ENCODE data around the gene MEF2A.

MEF2A gene

DNA sequence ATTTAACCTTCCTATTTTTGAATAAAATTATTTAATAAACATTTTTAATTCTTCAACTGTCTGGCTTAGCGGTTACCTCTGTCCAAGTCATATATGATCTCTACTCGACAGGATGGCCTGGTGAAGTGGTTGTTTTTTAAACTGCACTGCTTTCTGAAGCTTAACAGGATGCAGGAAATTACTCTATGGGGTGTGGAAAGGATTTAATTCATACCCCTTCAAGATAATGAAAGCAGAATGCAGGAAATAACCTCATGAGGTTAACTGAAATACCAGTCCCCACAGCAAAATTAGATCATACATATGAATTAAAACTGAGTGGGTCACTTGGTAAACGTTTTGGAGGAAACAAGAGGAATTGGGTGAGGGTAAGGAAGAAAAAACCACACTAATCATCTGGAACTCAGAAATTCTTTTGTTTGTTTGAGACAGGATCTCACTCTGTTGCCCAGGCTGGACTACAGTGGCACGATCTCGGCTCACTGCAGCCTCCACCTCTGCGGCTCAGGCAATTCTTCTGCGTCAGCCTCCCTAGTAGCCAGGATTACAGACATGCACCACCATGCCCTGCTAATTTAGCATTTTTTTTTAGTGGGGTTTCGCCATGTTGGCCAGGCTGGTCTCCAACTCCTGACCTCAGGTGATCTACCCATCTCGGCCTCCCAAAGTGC, 117.4 kb downstream of the MEF2A start:
- Histone ChIP-seq H3K4me2 (ENCODE audit: low read length) (no peak overlapping the region), H3K4me1 (ENCODE audit: control insufficient read depth, insufficient read depth, low read length) (peaks cover 12% of the 10 kb centered on the region), H3K27me3 (ENCODE audit: control insufficient read depth, insufficient read depth, low read length) (no peaks in the 10 kb centered on the region), H3K36me3 (ENCODE audit: insufficient read depth, low read length) (peaks cover 17% of the 10 kb centered on the region), H3K9ac (ENCODE audit: low read depth, low read length) (no peak overlapping the region), H3K9me3 (replicated peaks; ENCODE audit: low read length) (no peaks in the 10 kb centered on the region), H3K4me3 (ENCODE audit: low read length) (no peak overlapping the region)

DNA sequence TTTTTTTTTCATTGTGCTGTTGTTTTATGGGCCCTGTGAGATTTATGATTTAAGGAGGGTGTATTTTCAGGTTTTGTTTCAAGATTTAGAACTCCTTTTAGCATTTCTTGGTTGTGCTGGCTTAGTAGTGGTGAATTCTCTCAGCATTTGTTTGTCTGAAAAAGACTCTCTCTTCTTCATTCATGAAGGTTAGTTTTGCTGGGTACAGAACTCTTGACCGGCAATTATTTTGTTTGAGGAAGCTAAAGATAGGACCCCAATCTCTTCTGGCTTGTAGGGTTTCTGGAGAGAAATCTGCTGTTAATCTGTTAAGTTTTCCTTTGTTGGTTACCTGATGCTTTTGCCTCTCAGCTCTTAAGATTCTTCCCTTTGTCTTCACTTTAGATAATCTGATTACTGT, 120.5 kb downstream of the MEF2A start:
- no peak overlapping the region for H3K4me3 ChIP-seq (ENCODE audit: low read length)
- H3K9ac ChIP-seq (ENCODE audit: low read depth, low read length), result no peak overlapping the region
- no peaks in the 10 kb centered on the region for H3K27me3 ChIP-seq (ENCODE audit: control insufficient read depth, insufficient read depth, low read length)
- peaks cover 14% of the 10 kb centered on the region for H3K36me3 ChIP-seq (ENCODE audit: insufficient read depth, low read length)
- no peaks in the 10 kb centered on the region for H3K9me3 ChIP-seq (replicated peaks; ENCODE audit: low read length)
- peaks cover 12% of the 10 kb centered on the region for H3K4me1 ChIP-seq (ENCODE audit: control insufficient read depth, insufficient read depth, low read length)
- no peak overlapping the region for H3K4me2 ChIP-seq (ENCODE audit: low read length)

DNA sequence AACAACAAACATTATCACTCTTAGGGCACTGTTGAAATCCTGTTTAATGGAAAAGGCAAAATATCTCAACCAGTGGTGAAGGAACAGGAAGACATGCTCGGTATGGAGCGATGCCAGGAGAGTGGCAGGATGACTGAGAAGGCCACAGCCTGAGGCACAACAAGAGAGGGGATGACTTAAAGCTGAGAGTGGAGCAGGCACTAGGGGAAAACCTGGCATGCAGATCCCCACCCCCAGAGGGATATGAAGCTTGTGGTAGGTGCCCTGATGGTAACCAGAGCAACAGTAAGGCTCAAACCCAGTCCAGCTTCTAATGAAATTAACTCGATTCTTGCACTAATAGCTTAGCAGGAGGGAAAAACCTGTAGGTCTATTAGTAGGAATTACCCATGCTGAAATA, 127.0 kb downstream of the MEF2A start:
- Histone ChIP-seq H3K4me1 (ENCODE audit: control insufficient read depth, insufficient read depth, low read length) (no peaks in the 10 kb centered on the region), H3K9me3 (replicated peaks; ENCODE audit: low read length) (no peaks in the 10 kb centered on the region), H3K9ac (ENCODE audit: low read depth, low read length) (no peak overlapping the region), H3K36me3 (ENCODE audit: insufficient read depth, low read length) (peaks cover 49% of the 10 kb centered on the region), H3K27me3 (ENCODE audit: control insufficient read depth, insufficient read depth, low read length) (no peaks in the 10 kb centered on the region), H3K4me2 (ENCODE audit: low read length) (no peak overlapping the region), H3K4me3 (ENCODE audit: low read length) (no peak overlapping the region)

DNA sequence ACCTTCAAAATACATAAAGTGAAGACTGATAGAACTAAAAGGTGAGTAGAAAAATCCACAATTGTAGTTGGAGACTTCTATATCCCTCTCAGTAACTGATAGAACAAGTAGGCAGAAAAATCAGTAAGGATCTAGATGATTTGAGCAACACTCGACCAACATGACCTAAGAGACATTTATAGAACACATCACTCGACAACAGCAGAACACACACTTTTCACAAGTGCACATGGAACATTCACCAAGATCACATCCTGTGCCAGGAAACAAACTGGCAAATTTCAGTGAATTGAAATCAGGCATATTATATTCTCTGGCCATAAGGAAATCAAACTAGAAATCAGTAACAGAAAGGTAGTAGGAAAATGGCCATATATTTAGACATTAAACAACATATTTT, 130.3 kb downstream of the MEF2A start:
- peaks cover 41% of the 10 kb centered on the region for H3K36me3 ChIP-seq (ENCODE audit: insufficient read depth, low read length)
- no peak overlapping the region for H3K4me2 ChIP-seq (ENCODE audit: low read length)
- no peaks in the 10 kb centered on the region for H3K27me3 ChIP-seq (ENCODE audit: control insufficient read depth, insufficient read depth, low read length)
- no peaks in the 10 kb centered on the region for H3K9me3 ChIP-seq (replicated peaks; ENCODE audit: low read length)
- no peaks in the 10 kb centered on the region for H3K4me1 ChIP-seq (ENCODE audit: control insufficient read depth, insufficient read depth, low read length)
- H3K4me3 ChIP-seq (ENCODE audit: low read length), result no peak overlapping the region
- no peak overlapping the region for H3K9ac ChIP-seq (ENCODE audit: low read depth, low read length)

DNA sequence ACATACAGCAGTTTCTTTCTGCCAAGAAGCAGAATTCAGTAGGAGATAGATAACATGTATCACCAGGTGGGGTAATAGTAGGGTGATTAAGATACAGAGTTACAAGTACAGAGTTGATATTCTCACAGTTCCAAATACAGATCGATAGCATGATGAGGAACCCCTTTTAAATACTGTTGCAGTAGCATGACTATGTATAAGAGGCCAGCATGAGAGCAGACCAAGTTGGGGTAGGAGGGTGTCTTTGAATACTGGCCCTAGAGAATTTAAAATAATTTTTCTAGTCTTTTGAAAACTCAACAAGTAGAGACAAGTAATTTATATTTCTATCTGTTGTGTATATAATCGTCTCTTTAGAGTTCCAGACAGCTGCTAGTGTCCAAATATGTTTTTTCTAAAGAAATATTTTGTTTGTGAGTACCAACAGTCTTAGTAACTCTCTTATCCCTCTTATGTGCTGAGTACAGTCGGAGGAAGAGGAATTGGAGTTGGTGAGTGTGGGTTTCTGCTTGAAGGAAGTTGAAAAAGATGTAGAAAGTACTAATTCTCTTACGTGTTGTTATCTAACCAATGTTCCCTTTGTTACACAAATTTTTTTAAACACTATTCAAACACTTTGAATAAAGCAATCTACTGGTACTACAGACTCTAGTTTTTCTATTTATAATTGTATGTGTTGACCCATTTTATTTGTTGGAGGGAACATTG, 137.3 kb downstream of the MEF2A start:
- Histone ChIP-seq H3K4me2 (ENCODE audit: low read length) (peak overlapping the region; percentile 67), H3K4me3 (ENCODE audit: low read length) (peak overlapping the region; percentile 33), H3K36me3 (ENCODE audit: insufficient read depth, low read length) (no peaks in the 10 kb centered on the region), H3K9me3 (replicated peaks; ENCODE audit: low read length) (no peaks in the 10 kb centered on the region), H3K4me1 (ENCODE audit: control insufficient read depth, insufficient read depth, low read length) (peaks cover 31% of the 10 kb centered on the region), H3K9ac (ENCODE audit: low read depth, low read length) (peak overlapping the region; percentile 38), H3K27me3 (ENCODE audit: control insufficient read depth, insufficient read depth, low read length) (no peaks in the 10 kb centered on the region)

DNA sequence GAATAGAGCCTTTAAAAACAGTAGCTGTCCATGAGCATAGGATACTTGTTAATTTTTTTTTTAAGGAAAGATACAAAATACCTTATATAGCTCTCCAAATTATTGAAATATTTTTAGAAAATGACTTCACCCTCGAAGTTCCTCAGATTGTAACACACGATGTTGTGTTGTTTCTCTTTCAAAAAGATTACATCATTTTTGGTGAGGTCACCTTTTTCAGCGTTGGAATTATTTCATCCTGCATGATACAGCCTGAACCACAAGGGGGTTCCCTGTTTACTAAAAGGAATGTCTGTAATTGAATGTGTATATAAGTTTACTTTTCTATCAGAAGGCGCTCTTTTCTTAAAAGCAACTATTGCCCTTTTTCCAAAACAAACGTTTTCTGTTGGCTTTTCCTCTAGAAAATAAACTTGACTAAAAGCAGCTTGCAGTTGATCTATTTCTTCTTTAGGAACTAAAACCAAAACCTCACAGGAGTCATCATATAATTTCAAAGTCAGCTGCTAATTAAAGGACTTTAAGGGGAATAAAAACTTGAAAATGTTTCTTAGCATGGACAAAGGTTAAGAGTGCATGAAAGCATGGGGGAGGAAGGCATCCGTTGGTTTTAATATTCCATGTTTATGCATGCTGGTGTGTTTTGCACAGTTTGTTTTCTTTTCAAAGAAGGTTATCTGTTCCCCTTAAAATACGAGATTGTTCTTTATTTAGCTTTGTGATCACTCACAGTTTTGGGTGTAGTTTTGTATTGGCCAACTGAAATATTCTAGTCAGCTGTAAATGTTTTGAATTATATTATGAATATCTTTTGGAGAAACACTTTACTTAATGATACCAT, 138.0 kb downstream of the MEF2A start:
- Histone ChIP-seq H3K4me3 (ENCODE audit: low read length) (peak overlapping the region; percentile 33), H3K9ac (ENCODE audit: low read depth, low read length) (peak overlapping the region; percentile 38), H3K4me1 (ENCODE audit: control insufficient read depth, insufficient read depth, low read length) (peaks cover 39% of the 10 kb centered on the region), H3K36me3 (ENCODE audit: insufficient read depth, low read length) (no peaks in the 10 kb centered on the region), H3K27me3 (ENCODE audit: control insufficient read depth, insufficient read depth, low read length) (no peaks in the 10 kb centered on the region), H3K4me2 (ENCODE audit: low read length) (peak overlapping the region; percentile 67), H3K9me3 (replicated peaks; ENCODE audit: low read length) (no peaks in the 10 kb centered on the region)

DNA sequence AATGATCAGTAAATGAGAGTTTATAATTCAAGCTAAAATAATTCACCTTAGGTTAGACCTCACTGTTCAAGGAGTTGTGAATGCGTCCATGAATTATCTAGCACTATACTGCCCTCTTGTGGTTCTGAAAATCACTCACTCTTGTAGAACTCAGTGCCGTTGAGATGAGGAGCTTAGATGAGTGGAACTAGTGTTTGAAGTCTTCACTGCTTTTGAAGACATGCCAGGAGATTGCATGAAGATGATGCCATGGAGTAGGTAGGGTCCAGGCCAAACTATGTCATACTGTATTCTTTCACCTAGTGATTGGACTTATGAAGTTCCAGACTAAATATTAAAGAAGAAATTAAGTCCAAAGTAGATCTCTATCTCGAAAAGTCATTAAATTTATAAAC, 138.7 kb downstream of the MEF2A start:
- Histone ChIP-seq H3K27me3 (ENCODE audit: control insufficient read depth, insufficient read depth, low read length) (no peaks in the 10 kb centered on the region), H3K4me3 (ENCODE audit: low read length) (no peak overlapping the region), H3K36me3 (ENCODE audit: insufficient read depth, low read length) (no peaks in the 10 kb centered on the region), H3K4me2 (ENCODE audit: low read length) (peak overlapping the region; percentile 56), H3K9me3 (replicated peaks; ENCODE audit: low read length) (no peaks in the 10 kb centered on the region), H3K9ac (ENCODE audit: low read depth, low read length) (no peak overlapping the region), H3K4me1 (ENCODE audit: control insufficient read depth, insufficient read depth, low read length) (peaks cover 45% of the 10 kb centered on the region)

DNA sequence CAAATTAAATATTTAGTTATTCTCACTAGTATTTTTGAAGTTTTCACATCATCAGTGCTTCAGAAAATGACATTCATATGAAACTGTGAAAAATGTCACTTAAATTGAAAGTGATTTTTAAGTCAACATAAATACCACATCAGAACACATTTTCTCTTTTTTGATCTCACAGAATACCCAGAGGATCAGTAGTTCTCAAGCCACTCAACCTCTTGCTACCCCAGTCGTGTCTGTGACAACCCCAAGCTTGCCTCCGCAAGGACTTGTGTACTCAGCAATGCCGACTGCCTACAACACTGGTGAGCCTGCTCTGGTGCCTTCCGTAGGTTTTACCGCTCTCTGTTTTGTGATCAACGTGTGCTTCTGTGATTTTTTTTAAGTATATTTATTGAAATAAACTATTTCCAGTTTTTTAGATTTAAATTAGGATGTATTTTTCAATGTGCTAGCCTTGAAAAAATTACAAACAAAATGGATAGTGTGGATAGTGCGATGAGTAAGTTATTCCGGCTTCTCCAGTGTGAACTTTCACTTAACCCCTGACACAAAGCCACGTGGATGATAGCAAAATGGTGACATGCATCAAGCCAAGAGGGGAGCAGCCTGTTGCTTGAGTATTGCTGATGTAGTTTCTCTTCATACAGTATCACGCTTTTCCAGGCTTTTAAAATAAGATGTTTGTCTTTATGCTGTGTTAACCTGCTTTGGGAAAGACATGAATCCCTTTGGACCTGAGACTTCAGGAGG, 140.9 kb downstream of the MEF2A start:
- H3K4me3 ChIP-seq (ENCODE audit: low read length), result no peak overlapping the region
- H3K36me3 ChIP-seq (ENCODE audit: insufficient read depth, low read length), result peaks cover 13% of the 10 kb centered on the region
- no peaks in the 10 kb centered on the region for H3K9me3 ChIP-seq (replicated peaks; ENCODE audit: low read length)
- peak overlapping the region; percentile 2 for H3K9ac ChIP-seq (ENCODE audit: low read depth, low read length)
- peak overlapping the region; percentile 75 for H3K4me2 ChIP-seq (ENCODE audit: low read length)
- H3K27me3 ChIP-seq (ENCODE audit: control insufficient read depth, insufficient read depth, low read length), result no peaks in the 10 kb centered on the region
- peaks cover 49% of the 10 kb centered on the region for H3K4me1 ChIP-seq (ENCODE audit: control insufficient read depth, insufficient read depth, low read length)

DNA sequence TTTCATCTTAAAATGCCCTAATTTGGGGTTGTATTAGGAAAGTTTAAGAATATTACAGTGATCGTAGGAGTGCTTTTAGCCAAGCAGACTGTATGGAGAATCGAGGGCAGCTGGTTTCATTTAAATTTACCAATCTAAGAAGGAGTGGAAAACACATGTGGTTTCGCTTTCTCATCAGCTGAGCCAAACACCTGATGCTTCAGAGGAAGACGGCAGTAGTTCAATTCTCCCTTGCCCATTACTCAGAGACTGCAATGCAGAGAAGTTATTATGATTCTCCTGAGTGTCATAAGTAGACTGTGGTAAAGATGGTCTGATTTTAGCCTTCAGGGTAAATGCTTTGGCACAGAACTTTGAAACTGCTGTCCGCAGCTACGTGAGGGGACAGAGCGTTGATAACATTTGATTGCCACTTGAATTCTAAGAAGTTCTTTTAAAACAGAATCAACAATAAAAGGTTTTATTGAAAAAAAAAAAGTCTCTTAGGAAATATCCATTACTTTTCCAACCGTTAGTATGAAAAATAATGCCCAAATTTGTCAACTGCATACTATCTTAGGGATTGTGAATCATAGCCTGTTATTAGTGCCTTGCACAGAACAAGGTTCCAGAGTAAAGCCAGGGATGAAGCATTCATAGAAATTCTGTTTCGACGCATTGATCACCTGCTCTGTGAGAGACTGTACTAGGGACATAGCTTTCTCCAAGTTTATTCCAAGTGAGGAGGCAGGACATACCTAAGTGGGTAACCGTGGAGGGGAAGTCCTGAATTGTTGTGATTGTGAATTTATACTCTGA, 141.9 kb downstream of the MEF2A start:
- H3K27me3 ChIP-seq (ENCODE audit: control insufficient read depth, insufficient read depth, low read length), result no peaks in the 10 kb centered on the region
- H3K9me3 ChIP-seq (replicated peaks; ENCODE audit: low read length), result no peaks in the 10 kb centered on the region
- peaks cover 18% of the 10 kb centered on the region for H3K36me3 ChIP-seq (ENCODE audit: insufficient read depth, low read length)
- H3K4me1 ChIP-seq (ENCODE audit: control insufficient read depth, insufficient read depth, low read length), result peaks cover 47% of the 10 kb centered on the region
- peak overlapping the region; percentile 40 for H3K4me3 ChIP-seq (ENCODE audit: low read length)
- peak overlapping the region; percentile 19 for H3K9ac ChIP-seq (ENCODE audit: low read depth, low read length)
- peak overlapping the region; percentile 75 for H3K4me2 ChIP-seq (ENCODE audit: low read length)

DNA sequence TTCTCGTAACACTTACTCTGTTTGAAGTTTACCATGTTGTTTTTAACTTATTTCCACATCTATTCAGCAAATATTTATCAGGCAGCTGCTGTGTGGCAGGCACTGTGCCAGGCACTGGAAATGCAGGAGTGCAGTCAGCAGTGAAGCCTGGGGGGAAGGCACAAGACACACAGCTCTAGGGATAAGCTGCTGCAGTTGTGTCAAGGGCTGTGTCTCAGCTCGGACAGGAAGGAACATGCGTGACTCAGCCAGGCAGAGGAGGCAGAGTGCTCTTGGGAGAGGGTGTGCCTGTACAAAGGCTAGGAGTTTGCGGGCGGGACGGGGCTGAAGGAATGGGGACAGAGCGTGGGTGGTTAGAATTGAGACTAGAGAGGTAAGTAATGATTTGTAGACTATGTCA, 142.8 kb downstream of the MEF2A start:
- Histone ChIP-seq H3K4me1 (ENCODE audit: control insufficient read depth, insufficient read depth, low read length) (peaks cover 38% of the 10 kb centered on the region), H3K9ac (ENCODE audit: low read depth, low read length) (peak overlapping the region; percentile 19), H3K27me3 (ENCODE audit: control insufficient read depth, insufficient read depth, low read length) (no peaks in the 10 kb centered on the region), H3K4me2 (ENCODE audit: low read length) (peak overlapping the region; percentile 75), H3K4me3 (ENCODE audit: low read length) (peak overlapping the region; percentile 44), H3K36me3 (ENCODE audit: insufficient read depth, low read length) (peaks cover 24% of the 10 kb centered on the region), H3K9me3 (replicated peaks; ENCODE audit: low read length) (no peaks in the 10 kb centered on the region)
